Fibroblast of lung (primary cell): ENCODE results near the gene C20orf202. TPM values are rescaled to one million over a fixed set of nuclear protein-coding genes. Genes with fewer than 3 reads are reported as not detected.

Experiments used
- DNase-seq, 2 donors: peaks; one replicate each; pipeline versions ENCODE4 v3.0.0 to v3.0.0-alpha.2; 2010; ENCODE audit warnings: low read depth in 2 of 2
- H2AFZ ChIP-seq: 2 replicates; pipeline ENCODE4 v1.5.1; 2012; ENCODE audit warnings: low read length, control low read depth, inconsistent platforms
- H3K27ac ChIP-seq: 2 replicates; pipeline ENCODE4 v1.5.1; 2011; ENCODE audit warnings: low read length, control low read depth; ENCODE audit not compliant: insufficient read depth
- H3K27me3 ChIP-seq: 2 replicates; pipeline ENCODE4 v1.5.1; 2011; ENCODE audit warnings: mild to moderate bottlenecking, low read length; ENCODE audit not compliant: control insufficient read depth, insufficient read depth
- H3K36me3 ChIP-seq: 2 replicates; pipeline ENCODE4 v1.5.1; 2011; ENCODE audit warnings: low read length; ENCODE audit not compliant: control insufficient read depth, insufficient read depth
- H3K4me1 ChIP-seq: 2 replicates; pipeline ENCODE4 v1.5.1; 2011; ENCODE audit warnings: low read length; ENCODE audit not compliant: control insufficient read depth, insufficient read depth; ENCODE audit errors: extremely low read depth
- H3K4me2 ChIP-seq: 2 replicates; pipeline ENCODE4 v1.5.1; 2011; ENCODE audit warnings: low read length, control low read depth; ENCODE audit not compliant: insufficient read depth; ENCODE audit errors: extremely low read depth
- H3K4me3 ChIP-seq, 4 experiments: fragments of 200-600 bp in 1 of 4; sonication (generic) in 1 of 4; replicated peaks in 1 of 4; 2 replicates each; pipeline ENCODE4 v1.5.1; 2011 to 2016; ENCODE audit warnings: low read length in 4 of 4, low read depth in 3 of 4, mild to moderate bottlenecking in 3 of 4, control low read depth in 2 of 4, inconsistent platforms in 1 of 4, mixed read lengths in 1 of 4; ENCODE audit not compliant: insufficient read depth in 1 of 4; ENCODE audit errors: control extremely low read depth in 1 of 4
- H3K79me2 ChIP-seq: 2 replicates; pipeline ENCODE4 v1.5.1; 2012; ENCODE audit warnings: mild to moderate bottlenecking, low read length, inconsistent platforms; ENCODE audit not compliant: control insufficient read depth, insufficient read depth
- H3K9ac ChIP-seq: 2 replicates; pipeline ENCODE4 v1.5.1; 2011; ENCODE audit warnings: mild to moderate bottlenecking, low read length, control low read depth; ENCODE audit not compliant: insufficient read depth
- H3K9me3 ChIP-seq: 2 replicates; pipeline ENCODE4 v1.5.1; 2012; ENCODE audit warnings: low read depth, low read length; ENCODE audit not compliant: control insufficient read depth, insufficient read depth
- H4K20me1 ChIP-seq: 2 replicates; pipeline ENCODE4 v1.5.1; 2011; ENCODE audit warnings: low read length; ENCODE audit not compliant: control insufficient read depth, insufficient read depth; ENCODE audit errors: extremely low read depth
- EZH2 ChIP-seq: IDR thresholded peaks from 2 replicates; pipeline ENCODE4 v1.5.1; 2012; ENCODE audit warnings: low read length, control low read depth, mild to moderate bottlenecking; ENCODE audit errors: missing control alignments
- polyA plus RNA-seq, 2 donors: library from polyadenylated mRNA; depleted of rRNA in 1 of 2; stranded (reverse) in 1 of 2; unstranded in 1 of 2; fragments of >200 nt; gene quantifications; 2 replicates each; pipeline ENCODE4 v1.2.1, GENCODE V29; 2011 to 2012; ENCODE audit warnings: missing spikeins in 1 of 2
- total RNA-seq: library from RNA; depleted of rRNA; stranded (reverse); fragments of >200 nt; gene quantifications from 2 replicates; pipeline ENCODE4 v1.2.1, GENCODE V29; 2014
- TF ChIP-seq, protein P1 (sequence below), 2 donors: IDR thresholded peaks in 1 of 2; conservative IDR thresholded peaks in 1 of 2; 1 replicate in 1 of 2; 2 replicates in 1 of 2; pipeline ENCODE4 v1.5.1; 2011 to 2012; ENCODE audit warnings: low read length in 2 of 2, control low read depth in 1 of 2, inconsistent platforms in 1 of 2, low read depth in 1 of 2, mild to moderate bottlenecking in 1 of 2

Gene C20orf202
- total and polyA plus RNA-seq, 2 donors (not counting 1 experiment from before 2014, with no cell fraction given): under 0.01 TPM; not detected in 1

DNA sequence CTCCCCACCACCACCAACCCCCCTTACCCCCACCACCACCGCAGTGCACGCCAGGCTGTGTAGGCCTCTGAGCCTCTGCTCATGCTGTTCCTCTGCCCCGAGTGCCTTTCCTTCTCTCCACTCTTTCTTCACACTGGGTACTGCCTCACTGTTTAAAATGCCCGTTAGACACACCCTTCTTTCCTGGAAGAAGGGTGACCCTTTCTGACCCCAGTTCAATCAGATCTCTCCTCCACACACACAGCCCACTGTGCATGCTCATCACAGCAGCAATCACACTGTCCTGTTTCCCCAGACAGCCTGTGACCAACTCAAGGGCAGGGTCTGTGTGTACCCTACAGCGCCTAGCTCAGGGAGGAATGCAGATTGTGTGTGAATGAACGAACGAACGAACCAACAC, 28.5 kb upstream of the C20orf202 start:
- Histone ChIP-seq H3K79me2 (no peaks in the 10 kb centered on the region), H3K4me3 (no peak overlapping the region), H3K4me1 (no peaks in the 10 kb centered on the region), H2AFZ (no peak overlapping the region), H3K9ac (no peak overlapping the region), H3K4me2 (no peak overlapping the region), H4K20me1 (no peaks in the 10 kb centered on the region), H3K27ac (no peak overlapping the region), H3K9me3 (no peaks in the 10 kb centered on the region), H3K27me3 (no peaks in the 10 kb centered on the region), H3K36me3 (peaks cover 2% of the 10 kb centered on the region)
- TF ChIP-seq, protein P1, sequence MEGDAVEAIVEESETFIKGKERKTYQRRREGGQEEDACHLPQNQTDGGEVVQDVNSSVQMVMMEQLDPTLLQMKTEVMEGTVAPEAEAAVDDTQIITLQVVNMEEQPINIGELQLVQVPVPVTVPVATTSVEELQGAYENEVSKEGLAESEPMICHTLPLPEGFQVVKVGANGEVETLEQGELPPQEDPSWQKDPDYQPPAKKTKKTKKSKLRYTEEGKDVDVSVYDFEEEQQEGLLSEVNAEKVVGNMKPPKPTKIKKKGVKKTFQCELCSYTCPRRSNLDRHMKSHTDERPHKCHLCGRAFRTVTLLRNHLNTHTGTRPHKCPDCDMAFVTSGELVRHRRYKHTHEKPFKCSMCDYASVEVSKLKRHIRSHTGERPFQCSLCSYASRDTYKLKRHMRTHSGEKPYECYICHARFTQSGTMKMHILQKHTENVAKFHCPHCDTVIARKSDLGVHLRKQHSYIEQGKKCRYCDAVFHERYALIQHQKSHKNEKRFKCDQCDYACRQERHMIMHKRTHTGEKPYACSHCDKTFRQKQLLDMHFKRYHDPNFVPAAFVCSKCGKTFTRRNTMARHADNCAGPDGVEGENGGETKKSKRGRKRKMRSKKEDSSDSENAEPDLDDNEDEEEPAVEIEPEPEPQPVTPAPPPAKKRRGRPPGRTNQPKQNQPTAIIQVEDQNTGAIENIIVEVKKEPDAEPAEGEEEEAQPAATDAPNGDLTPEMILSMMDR (conservative IDR thresholded peaks at IDR 0.05 in 1 of 2, IDR thresholded peaks at IDR 0.05 in 1 of 2; ENCODE audit: low read depth in 1 of 2, low read length in 2 of 2): no peak
- TF ChIP-seq EZH2: no peak
- no peak for DNase-seq

DNA sequence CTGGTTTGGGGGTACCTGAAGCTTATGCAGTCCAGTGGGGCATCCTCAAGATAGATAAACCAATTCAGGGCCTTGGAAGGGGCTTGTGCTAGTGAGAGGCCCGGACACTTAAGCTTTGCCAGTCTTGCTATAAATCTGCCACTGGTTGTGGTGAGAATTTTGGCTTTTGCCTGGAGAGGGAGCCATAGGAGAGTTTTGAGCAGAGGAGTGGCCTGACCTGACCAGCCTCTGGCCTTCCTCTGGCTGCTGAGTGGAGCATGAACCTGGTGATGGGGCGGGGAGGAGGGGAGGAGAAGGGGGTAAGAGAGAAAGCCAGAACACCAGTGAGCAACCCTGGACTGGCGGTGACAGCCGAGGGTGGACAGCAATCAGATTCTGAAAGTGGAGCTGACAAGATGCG, 25.6 kb upstream of the C20orf202 start:
- Histone ChIP-seq H3K4me1 (no peaks in the 10 kb centered on the region), H3K27me3 (peaks cover 7% of the 10 kb centered on the region), H3K9ac (no peak overlapping the region), H3K4me2 (no peak overlapping the region), H3K9me3 (no peaks in the 10 kb centered on the region), H3K36me3 (no peaks in the 10 kb centered on the region), H4K20me1 (no peaks in the 10 kb centered on the region), H3K4me3 (no peak overlapping the region), H2AFZ (no peak overlapping the region), H3K79me2 (no peaks in the 10 kb centered on the region), H3K27ac (no peak overlapping the region)
- no peak for DNase-seq
- no peak for TF ChIP-seq EZH2
- TF ChIP-seq, protein P1 (conservative IDR thresholded peaks at IDR 0.05 in 1 of 2, IDR thresholded peaks at IDR 0.05 in 1 of 2; ENCODE audit: low read depth in 1 of 2, low read length in 2 of 2): no peak

DNA sequence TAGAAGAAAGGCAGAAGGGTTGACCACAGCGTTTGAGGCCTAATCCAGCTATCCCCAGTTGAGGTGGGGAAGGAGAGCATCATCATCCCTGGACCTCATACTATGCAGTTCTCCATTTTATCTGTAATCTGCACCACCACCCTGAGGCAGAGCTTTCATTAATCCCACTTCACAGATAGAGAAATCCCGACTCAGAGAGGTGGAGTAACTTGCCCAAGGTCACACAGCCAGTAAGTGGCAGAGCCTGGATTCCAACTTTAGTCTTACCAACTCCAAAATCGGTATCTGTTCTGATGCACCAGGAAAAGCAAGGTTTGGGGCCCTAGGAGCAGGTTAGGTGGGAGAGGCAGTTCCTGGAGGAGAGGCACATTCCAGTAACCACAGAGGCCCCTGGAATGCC, 25.2 kb upstream of the C20orf202 start:
- DNase-seq: no peak
- no peak overlapping the region for H2AFZ ChIP-seq
- TF ChIP-seq EZH2: no peak
- TF ChIP-seq, protein P1 (conservative IDR thresholded peaks at IDR 0.05 in 1 of 2, IDR thresholded peaks at IDR 0.05 in 1 of 2; ENCODE audit: low read depth in 1 of 2, low read length in 2 of 2): no peak
- H3K79me2 ChIP-seq: no peaks in the 10 kb centered on the region
- no peaks in the 10 kb centered on the region for H3K36me3 ChIP-seq
- H4K20me1 ChIP-seq: no peaks in the 10 kb centered on the region
- H3K27ac ChIP-seq: no peak overlapping the region
- no peaks in the 10 kb centered on the region for H3K9me3 ChIP-seq
- H3K9ac ChIP-seq: no peak overlapping the region
- H3K4me3 ChIP-seq: no peak overlapping the region
- H3K4me1 ChIP-seq: no peaks in the 10 kb centered on the region
- peaks cover 10% of the 10 kb centered on the region for H3K27me3 ChIP-seq
- H3K4me2 ChIP-seq: no peak overlapping the region
